Measurements from ENCODE around the gene PLK3.
"Not testable (repeated sequence)": the region's sequence is repeated elsewhere in the genome, so short reads cannot be mapped to it uniquely, and the experiment has no call there.

The PLK3 gene

GRCh38 chr1:44790968-44791801 lies 9.0 kb upstream of the PLK3 start:
- no peak for ATAC-seq

GRCh38 chr1:44792736-44793502 lies 7.3 kb upstream of the PLK3 start:
- no peak for ATAC-seq
- TF ChIP-seq ZFP30 (CRISPR knock-in tag; IDR thresholded peaks at IDR 0.05) (no peak), ZNF70 (CRISPR knock-in tag; IDR thresholded peaks at IDR 0.05) (no peak), TCF4 (CRISPR knock-in tag; IDR thresholded peaks at IDR 0.05; ENCODE audit: borderline replicate concordance) (no peak), GLIS3 (CRISPR knock-in tag; IDR thresholded peaks at IDR 0.05) (no peak), ARNTL (CRISPR knock-in tag; IDR thresholded peaks at IDR 0.05; ENCODE audit: borderline replicate concordance, low read depth) (no peak), OSR1 (CRISPR knock-in tag; IDR thresholded peaks at IDR 0.05) (no peak), PATZ1 (CRISPR knock-in tag; IDR thresholded peaks at IDR 0.05; ENCODE audit: borderline replicate concordance) (no peak), BACH2 (CRISPR knock-in tag; IDR thresholded peaks at IDR 0.05; ENCODE audit: borderline replicate concordance) (no peak), ZFP3 (CRISPR knock-in tag; IDR thresholded peaks at IDR 0.05) (no peak), CREB5 (CRISPR knock-in tag; IDR thresholded peaks at IDR 0.05; ENCODE audit: low read depth) (no peak), RARB (CRISPR knock-in tag; IDR thresholded peaks at IDR 0.05) (no peak), TSHZ2 (CRISPR knock-in tag; IDR thresholded peaks at IDR 0.05) (no peak), SNAI2 (CRISPR knock-in tag; IDR thresholded peaks at IDR 0.05) (no peak), PPARA (CRISPR knock-in tag; IDR thresholded peaks at IDR 0.05; ENCODE audit: borderline replicate concordance) (no peak), ESRRG (CRISPR knock-in tag; IDR thresholded peaks at IDR 0.05) (no peak), ZNF8 (CRISPR knock-in tag; IDR thresholded peaks at IDR 0.05) (no peak)

More at GRCh38 chr1:44790968-44791801, 9.0 kb upstream of the PLK3 start:
- TF ChIP-seq TSHZ2 (CRISPR knock-in tag; IDR thresholded peaks at IDR 0.05) (no peak), OSR1 (CRISPR knock-in tag; IDR thresholded peaks at IDR 0.05) (no peak), ZFP3 (CRISPR knock-in tag; IDR thresholded peaks at IDR 0.05) (no peak), TOX (CRISPR knock-in tag; IDR thresholded peaks at IDR 0.05; ENCODE audit: borderline replicate concordance) (no peak), PATZ1 (CRISPR knock-in tag; IDR thresholded peaks at IDR 0.05; ENCODE audit: borderline replicate concordance) (no peak), SNAI2 (CRISPR knock-in tag; IDR thresholded peaks at IDR 0.05) (no peak), RARB (CRISPR knock-in tag; IDR thresholded peaks at IDR 0.05) (no peak), ZNF565 (CRISPR knock-in tag; conservative IDR thresholded peaks at IDR 0.05; ENCODE audit: low read depth) (no peak), PPARA (CRISPR knock-in tag; IDR thresholded peaks at IDR 0.05; ENCODE audit: borderline replicate concordance) (no peak), ARNTL (CRISPR knock-in tag; IDR thresholded peaks at IDR 0.05; ENCODE audit: borderline replicate concordance, low read depth) (no peak), ZC3H10 (CRISPR knock-in tag; IDR thresholded peaks at IDR 0.05) (no peak)

GRCh38 chr1:44797886-44798285 lies 2.3 kb upstream of the PLK3 start:
- not testable (repeated sequence) for ATAC-seq
